ENCODE results near the gene NAT8.

The NAT8 gene

DNA sequence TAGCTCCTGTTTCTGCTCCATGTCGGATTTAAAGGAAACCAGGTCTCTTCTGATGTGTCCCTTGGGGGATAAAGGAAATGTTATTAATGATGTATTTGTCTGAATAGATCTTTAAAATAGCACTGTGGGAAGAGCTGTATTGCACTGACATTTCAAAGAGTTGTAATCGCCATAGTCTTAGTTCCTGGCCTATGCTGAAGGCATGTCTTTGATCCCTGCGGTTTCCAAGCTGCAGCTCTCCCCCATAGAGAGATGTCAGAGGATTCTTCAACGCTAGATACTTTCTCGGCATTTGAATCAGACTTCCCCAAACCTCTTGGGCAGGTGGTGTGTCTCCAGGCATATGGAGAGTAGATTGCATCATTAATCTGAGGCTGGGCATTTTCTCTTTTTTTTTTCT, 40.4 kb downstream of the NAT8 start:
- H3K79me1 ChIP-seq (ENCODE audit: low read length), result no peaks in the 10 kb centered on the region
- no peaks in the 10 kb centered on the region for H3K4me1 ChIP-seq (ENCODE audit: control insufficient read depth, low read depth, low read length)
- H3K23ac ChIP-seq (ENCODE audit: low read length), result no peak overlapping the region
- H3K4ac ChIP-seq (ENCODE audit: low read depth, low read length), result no peak overlapping the region
- no peak overlapping the region for H3K4me2 ChIP-seq (ENCODE audit: low read length)
- no peak overlapping the region for H3K9ac ChIP-seq (ENCODE audit: low read length)
- no peak overlapping the region for H3K56ac ChIP-seq (ENCODE audit: low read length)
- H2BK120ac ChIP-seq (ENCODE audit: low read depth, low read length), result no peak overlapping the region
- H3K79me2 ChIP-seq (ENCODE audit: control insufficient read depth, insufficient read depth, low read length), result no peaks in the 10 kb centered on the region
- H2AK5ac ChIP-seq (ENCODE audit: low read length), result no peak overlapping the region
- H3K27ac ChIP-seq (ENCODE audit: low read depth, low read length), result no peak overlapping the region
- H3K4me3 ChIP-seq (ENCODE audit: low read length), result no peak overlapping the region
- no peak overlapping the region for H2BK5ac ChIP-seq (ENCODE audit: low read length)
- no peak overlapping the region for H2BK15ac ChIP-seq (replicated peaks; ENCODE audit: low read depth)
- H3K36me3 ChIP-seq (ENCODE audit: control insufficient read depth, insufficient read depth, low read length), result peaks cover 4% of the 10 kb centered on the region
- no CpG with 5 or more reads among the region's 5 CpGs for WGBS (ENCODE audit: extremely low coverage, insufficient coverage, low lambda C conversion rate)
- no peak overlapping the region for H4K5ac ChIP-seq (ENCODE audit: low read length)
- H4K8ac ChIP-seq (ENCODE audit: low read depth, low read length), result no peak overlapping the region
- no peak for DNase-seq
- H3K18ac ChIP-seq (ENCODE audit: low read length), result no peak overlapping the region
- no peaks in the 10 kb centered on the region for H3K27me3 ChIP-seq (ENCODE audit: insufficient read depth, low read length, poor library complexity)

- no peak for DNase-seq
- H3K18ac ChIP-seq (ENCODE audit: low read length), result no peak overlapping the region
- no peak overlapping the region for H4K8ac ChIP-seq (ENCODE audit: low read depth, low read length)
- no peak overlapping the region for H4K5ac ChIP-seq (ENCODE audit: low read length)
- WGBS (ENCODE audit: extremely low coverage, insufficient coverage, low lambda C conversion rate), result no CpG with 5 or more reads among the region's 2 CpGs
- H3K27ac ChIP-seq (ENCODE audit: low read depth, low read length), result no peak overlapping the region
- H3K4ac ChIP-seq (ENCODE audit: low read depth, low read length), result no peak overlapping the region
- H3K36me3 ChIP-seq (ENCODE audit: control insufficient read depth, insufficient read depth, low read length), result no peaks in the 10 kb centered on the region
- H2BK5ac ChIP-seq (ENCODE audit: low read length), result no peak overlapping the region
- no peak overlapping the region for H3K23ac ChIP-seq (ENCODE audit: low read length)
- no peak overlapping the region for H3K9ac ChIP-seq (ENCODE audit: low read length)
- H2AK5ac ChIP-seq (ENCODE audit: low read length), result no peak overlapping the region
- H3K4me3 ChIP-seq (ENCODE audit: low read length), result no peak overlapping the region
- no peaks in the 10 kb centered on the region for H3K79me1 ChIP-seq (ENCODE audit: low read length)
- no peak overlapping the region for H2BK15ac ChIP-seq (replicated peaks; ENCODE audit: low read depth)
- H3K4me2 ChIP-seq (ENCODE audit: low read length), result no peak overlapping the region
- no peak overlapping the region for H2BK120ac ChIP-seq (ENCODE audit: low read depth, low read length)
- H3K56ac ChIP-seq (ENCODE audit: low read length), result no peak overlapping the region
- no peaks in the 10 kb centered on the region for H3K4me1 ChIP-seq (ENCODE audit: control insufficient read depth, low read depth, low read length)
- H3K27me3 ChIP-seq (ENCODE audit: insufficient read depth, low read length, poor library complexity), result no peaks in the 10 kb centered on the region
- H3K79me2 ChIP-seq (ENCODE audit: control insufficient read depth, insufficient read depth, low read length), result no peaks in the 10 kb centered on the region
These were observed 48.0 kb downstream of the NAT8 start for GRCh38 chr2:73594251-73594650.

GRCh38 chr2:73593680-73594079, 48.5 kb downstream of the NAT8 start:
- Histone ChIP-seq H3K27me3 (ENCODE audit: insufficient read depth, low read length, poor library complexity) (no peaks in the 10 kb centered on the region), H3K9ac (ENCODE audit: low read length) (no peak overlapping the region), H2BK5ac (ENCODE audit: low read length) (no peak overlapping the region), H3K79me2 (ENCODE audit: control insufficient read depth, insufficient read depth, low read length) (no peaks in the 10 kb centered on the region), H2BK120ac (ENCODE audit: low read depth, low read length) (no peak overlapping the region), H2BK15ac (replicated peaks; ENCODE audit: low read depth) (no peak overlapping the region), H4K8ac (ENCODE audit: low read depth, low read length) (no peak overlapping the region), H3K23ac (ENCODE audit: low read length) (no peak overlapping the region), H3K27ac (ENCODE audit: low read depth, low read length) (no peak overlapping the region), H3K4me2 (ENCODE audit: low read length) (no peak overlapping the region), H3K79me1 (ENCODE audit: low read length) (no peaks in the 10 kb centered on the region), H4K5ac (ENCODE audit: low read length) (no peak overlapping the region), H2AK5ac (ENCODE audit: low read length) (no peak overlapping the region), H3K36me3 (ENCODE audit: control insufficient read depth, insufficient read depth, low read length) (no peaks in the 10 kb centered on the region), H3K4me1 (ENCODE audit: control insufficient read depth, low read depth, low read length) (no peaks in the 10 kb centered on the region), H3K56ac (ENCODE audit: low read length) (no peak overlapping the region), H3K4ac (ENCODE audit: low read depth, low read length) (no peak overlapping the region), H3K18ac (ENCODE audit: low read length) (no peak overlapping the region), H3K4me3 (ENCODE audit: low read length) (no peak overlapping the region)
- no peak for DNase-seq
- no CpG with 5 or more reads among the region's 2 CpGs for WGBS (ENCODE audit: extremely low coverage, insufficient coverage, low lambda C conversion rate)
